ENCODE results near the gene THOC6.

GRCh38 chr16:3019594-3020246 is 4.1 kb upstream of the THOC6 start:
- TF ChIP-seq POLR2AphosphoS5 (IDR thresholded peaks at IDR 0.05; ENCODE audit: insufficient read depth, low read depth, low read length) (no peak), MAX (IDR thresholded peaks at IDR 0.05; ENCODE audit: insufficient read depth, insufficient read length) (no peak), CTCF (IDR thresholded peaks at IDR 0.05; ENCODE audit: extremely low read depth in 1 of 2, insufficient read depth in 1 of 2, low read depth in 1 of 2, low read length in 2 of 2) (no peak), POLR2A (IDR thresholded peaks at IDR 0.05; ENCODE audit: low read depth, low read length) (no peak), EZH2 (IDR thresholded peaks at IDR 0.05; ENCODE audit: borderline replicate concordance, low read depth, low read length, severe bottlenecking) (no peak), GATA2 (IDR thresholded peaks at IDR 0.05; ENCODE audit: insufficient read depth, insufficient read length, low read depth, low read length) (no peak), MYC (IDR thresholded peaks at IDR 0.05; ENCODE audit: low read depth, low read length) (no peak), JUN (IDR thresholded peaks at IDR 0.05; ENCODE audit: borderline replicate concordance, insufficient read depth, insufficient read length, low read depth) (no peak)

All from endothelial cell of umbilical vein (primary cell).